Thoracic aorta endothelial cell (primary cell): ENCODE results near the gene TMEM204. TPM values are rescaled to one million over a fixed set of nuclear protein-coding genes. Genes with fewer than 3 reads are reported as not detected.

Source experiments
- total RNA-seq: library from RNA; depleted of rRNA; stranded (reverse); fragments of >200 nt; gene quantifications from 2 replicates; pipeline ENCODE4 v1.2.3, GENCODE V29; 2012

Gene TMEM204
- 14.9 and 24.1 TPM in 2 replicates for total RNA-seq

GRCh38 chr16:1533443-1533951 lies at the start of gene TMEM204:
TMEM204 (plus strand) TSS chr16:1533666; CDS start chr16:1534276, 610 bp downstream.

GRCh38 chr16:1488619-1489018 lies 44.8 kb upstream of the TMEM204 start, which contains the start of gene PTX4:
PTX4 (minus strand) TSS chr16:1488944; CDS start chr16:1488909, 35 bp downstream.

GRCh38 chr16:1492923-1493745 lies 40.3 kb upstream of the TMEM204 start, which contains the start of gene TELO2:
TELO2 (plus strand) TSS chr16:1493360; CDS start chr16:1494282, 922 bp downstream.

Other genes with a start within 250 kb of the TMEM204 start
- 82.0 and 102 TPM in 2 replicates for gene UBE2I, start 224.0 kb upstream of the TMEM204 start, total RNA-seq
- gene BAIAP3, start 200.0 kb upstream of the TMEM204 start, total RNA-seq, result 0.29 and 0.53 TPM in 2 replicates
- gene TSR3, start 181.8 kb upstream of the TMEM204 start, total RNA-seq, result 49.1 and 49.2 TPM in 2 replicates
- 18.5 and 23.9 TPM in 2 replicates for gene GNPTG, start 181.7 kb upstream of the TMEM204 start, total RNA-seq
- gene UNKL, start 119.0 kb upstream of the TMEM204 start, total RNA-seq, result 12.1 and 17.7 TPM in 2 replicates
- gene UQCC4, start 112.9 kb upstream of the TMEM204 start, total RNA-seq, result 10.8 and 13.1 TPM in 2 replicates
- gene PERCC1, start 102.6 kb upstream of the TMEM204 start, total RNA-seq, result not detected in 2 replicates
- 0.07 TPM in 1 of 2 replicates, not detected in the other for gene CCDC154, start 89.1 kb upstream of the TMEM204 start, total RNA-seq
- gene CLCN7, start 58.6 kb upstream of the TMEM204 start, total RNA-seq, result 48.3 and 62.9 TPM in 2 replicates
- not detected in 2 replicates for gene PTX4, start 44.7 kb upstream of the TMEM204 start, total RNA-seq
- 28.6 and 28.8 TPM in 2 replicates for gene TELO2, start 40.3 kb upstream of the TMEM204 start, total RNA-seq
- 14.0 and 14.6 TPM in 2 replicates for gene IFT140, start 78.4 kb downstream of the TMEM204 start, total RNA-seq
- 16.0 and 20.3 TPM in 2 replicates for gene CRAMP1, start 78.7 kb downstream of the TMEM204 start, total RNA-seq
- 70.2 and 72.1 TPM in 2 replicates for gene JPT2, start 144.6 kb downstream of the TMEM204 start, total RNA-seq
- 41.9 and 45.7 TPM in 2 replicates for gene MAPK8IP3, start 172.5 kb downstream of the TMEM204 start, total RNA-seq
- gene NME3, start 237.9 kb downstream of the TMEM204 start, total RNA-seq, result 26.1 and 27.0 TPM in 2 replicates
- gene EME2, start 239.1 kb downstream of the TMEM204 start, total RNA-seq, result 11.6 and 13.5 TPM in 2 replicates
- 59.0 and 75.9 TPM in 2 replicates for gene MRPS34, start 239.5 kb downstream of the TMEM204 start, total RNA-seq
- 21.0 and 25.3 TPM in 2 replicates for gene SPSB3, start 248.9 kb downstream of the TMEM204 start, total RNA-seq
- 61.0 and 66.9 TPM in 2 replicates for gene NUBP2, start 249.3 kb downstream of the TMEM204 start, total RNA-seq